Measurements from ENCODE around the gene MPLKIP. TPM values are rescaled to one million over a fixed set of nuclear protein-coding genes. Genes with fewer than 3 reads are reported as not detected.
"Not testable (repeated sequence)": the region's sequence is repeated elsewhere in the genome, so short reads cannot be mapped to it uniquely, and the experiment has no call there.

Gene MPLKIP
- total and polyA plus RNA-seq, 2 experiments from 2014 or later: 64.0 to 147 TPM

GRCh38 chr7:40118201-40118600, 16.2 kb downstream of the MPLKIP start:
- not testable (repeated sequence) for H3K9me2 ChIP-seq (ENCODE audit: insufficient read depth); H3K27me3 ChIP-seq (ENCODE audit: insufficient read depth); H3K4me3 ChIP-seq; H3K9me3 Mint-ChIP-seq; H3K36me3 ChIP-seq (ENCODE audit: insufficient read depth); H4K20me1 ChIP-seq (replicated peaks; ENCODE audit: insufficient read depth); H3K36me3 Mint-ChIP-seq (ENCODE audit: low read depth); H3K4me3 Mint-ChIP-seq; H3K4me2 ChIP-seq; H3K27ac Mint-ChIP-seq; H3K79me2 ChIP-seq (replicated peaks; ENCODE audit: insufficient read depth); ATAC-seq; H3K27ac ChIP-seq (ENCODE audit: low read depth); H2AFZ ChIP-seq; H3K4me1 ChIP-seq (ENCODE audit: insufficient read depth); DNase-seq (ENCODE audit: low spot score); H3K27me3 Mint-ChIP-seq (ENCODE audit: insufficient read depth, low read depth, poor library complexity); H3K4me1 Mint-ChIP-seq; H3F3A ChIP-seq (replicated peaks; ENCODE audit: low read depth)

GRCh38 chr7:40117199-40117598, 17.2 kb downstream of the MPLKIP start:
- not testable (repeated sequence) for H3K27me3 ChIP-seq (ENCODE audit: insufficient read depth); ATAC-seq; H3K4me3 ChIP-seq; H3K27ac ChIP-seq (ENCODE audit: low read depth); H3K9me3 Mint-ChIP-seq; H3K4me2 ChIP-seq; H3K36me3 ChIP-seq (ENCODE audit: insufficient read depth); H3K4me3 Mint-ChIP-seq; DNase-seq (ENCODE audit: low spot score); H3K4me1 ChIP-seq (ENCODE audit: insufficient read depth); H4K20me1 ChIP-seq (replicated peaks; ENCODE audit: insufficient read depth); H3K4me1 Mint-ChIP-seq; H3K79me2 ChIP-seq (replicated peaks; ENCODE audit: insufficient read depth); H3F3A ChIP-seq (replicated peaks; ENCODE audit: low read depth); H3K27ac Mint-ChIP-seq; H2AFZ ChIP-seq; H3K27me3 Mint-ChIP-seq (ENCODE audit: insufficient read depth, low read depth, poor library complexity); H3K9me2 ChIP-seq (ENCODE audit: insufficient read depth); H3K36me3 Mint-ChIP-seq (ENCODE audit: low read depth)

- no peak overlapping the region for H3K27ac ChIP-seq (ENCODE audit: low read depth)
- no peaks in the 10 kb centered on the region for H3K36me3 Mint-ChIP-seq (ENCODE audit: low read depth)
- H3K27me3 ChIP-seq (ENCODE audit: insufficient read depth): no peaks in the 10 kb centered on the region
- TF ChIP-seq CTCF (conservative IDR thresholded peaks at IDR 0.05; ENCODE audit: low read depth in 2 of 2): no peak
- no peak for TF ChIP-seq NANOG (IDR thresholded peaks at IDR 0.05; ENCODE audit: borderline replicate concordance)
- no peak for TF ChIP-seq REST (IDR thresholded peaks at IDR 0.05; ENCODE audit: unreplicated experiment)
- TF ChIP-seq JUNB (IDR thresholded peaks at IDR 0.05; ENCODE audit: unreplicated experiment): no peak
- no peak for TF ChIP-seq ZNF462 (CRISPR knock-in tag; IDR thresholded peaks at IDR 0.05)
- no peak for TF ChIP-seq ZNF331 (CRISPR knock-in tag; IDR thresholded peaks at IDR 0.05; ENCODE audit: low read depth)
These were observed 18.5 kb downstream of the MPLKIP start for GRCh38 chr7:40115936-40116335.

More at GRCh38 chr7:40115936-40116335, 18.5 kb downstream of the MPLKIP start:
- DNase-seq (ENCODE audit: low spot score) (no peak), ATAC-seq (no peak)
- no peak overlapping the region for H2AFZ ChIP-seq
- no peaks in the 10 kb centered on the region for H3K4me1 ChIP-seq (ENCODE audit: insufficient read depth)
- H3K79me2 ChIP-seq (replicated peaks; ENCODE audit: insufficient read depth): no peaks in the 10 kb centered on the region
- Mint-ChIP-seq H3K4me3 (no peak overlapping the region), H3K4me1 (peaks cover 4% of the 10 kb centered on the region; the same call in 2 of the 3 replicates), H3K27me3 (ENCODE audit: insufficient read depth, low read depth, poor library complexity) (peaks cover 2% of the 10 kb centered on the region), H3K9me3 (no peaks in the 10 kb centered on the region), H3K27ac (no peak overlapping the region)
- H3K4me2 ChIP-seq: no peak overlapping the region
- H3K4me3 ChIP-seq: no peak overlapping the region
- 0 out of 2 replicates have a peak, but pooled peaks cover 4% of the 10 kb centered on the region for H3F3A ChIP-seq (replicated peaks; ENCODE audit: low read depth)
- peaks cover 2% of the 10 kb centered on the region; the same call in 1 of the 2 replicates for H4K20me1 ChIP-seq (replicated peaks; ENCODE audit: insufficient read depth)
- no peaks in the 10 kb centered on the region for H3K36me3 ChIP-seq (ENCODE audit: insufficient read depth)
- no peaks in the 10 kb centered on the region for H3K9me2 ChIP-seq (ENCODE audit: insufficient read depth)

Data from GM23338 (cell line).